SU-DHL-6 (cell line): ENCODE data around the gene NEGR1.

Source experiments
- CTCF ChIP-seq: fragments of 200-600 bp; sonication (generic); IDR thresholded peaks from one replicate; pipeline ENCODE4 v1.5.1; 2017; ENCODE audit warnings: antibody characterized with exemption, mild to moderate bottlenecking, low read length, moderate library complexity; ENCODE audit not compliant: insufficient read depth, poor library complexity, severe bottlenecking
- EZH2phosphoT487 ChIP-seq: fragments of 200-600 bp; sonication (generic), shearing (Covaris generic); conservative IDR thresholded peaks from 2 replicates; pipeline ENCODE4 v1.6.1; 2018; ENCODE audit warnings: mild to moderate bottlenecking, antibody characterized with exemption, low read length, moderate library complexity, mixed read lengths

GRCh38 chr1:72288886-72289285 lies 6.5 kb upstream of the NEGR1 start:
- TF ChIP-seq CTCF, result no peak
- TF ChIP-seq EZH2phosphoT487, result no peak
